Measurements from ENCODE around the gene TFCP2L1.

The TFCP2L1 gene

DNA sequence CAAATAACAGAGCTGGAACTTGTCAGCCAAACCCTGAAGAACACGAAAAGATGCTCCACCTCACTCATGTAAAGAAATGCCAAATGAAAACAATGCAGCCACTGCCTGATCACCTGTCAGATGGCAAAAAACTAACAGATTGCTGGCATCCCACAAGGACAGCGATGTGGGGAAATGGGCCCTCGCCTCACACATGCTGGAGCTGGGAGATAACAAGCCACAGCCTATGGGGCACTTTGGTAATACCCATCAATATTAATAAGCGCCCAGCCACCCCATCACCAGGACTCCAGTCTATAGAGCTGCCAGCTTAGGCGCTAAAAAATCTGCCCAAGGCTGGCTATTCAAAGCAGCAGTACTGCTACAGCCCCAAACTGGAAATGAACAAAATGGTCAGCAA lies 27.0 kb downstream of the TFCP2L1 start:
- Histone ChIP-seq H3K36me3 (ENCODE audit: control insufficient read depth, low read depth, low read length) (no peaks in the 10 kb centered on the region), H3K4me3 (ENCODE audit: low read length) (no peak overlapping the region), H3K27ac (ENCODE audit: low read length) (no peak overlapping the region)

DNA sequence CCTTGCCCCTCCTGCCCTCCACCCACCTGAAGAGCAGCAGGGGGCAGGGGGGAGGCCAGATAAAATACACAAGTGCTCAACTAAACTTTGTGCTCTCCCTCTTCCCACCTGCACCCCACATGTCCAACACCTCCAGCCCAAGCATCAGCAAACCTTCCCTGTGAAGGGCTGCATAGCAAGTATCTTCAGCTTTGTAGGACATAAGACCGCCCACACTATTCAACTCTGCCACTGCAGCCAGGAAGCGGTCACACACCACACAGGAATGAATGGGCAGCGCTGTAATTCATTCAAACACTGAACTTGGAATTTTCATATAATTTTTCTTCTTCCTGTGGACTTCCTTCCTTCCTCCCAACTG lies 27.5 kb downstream of the TFCP2L1 start:
- Histone ChIP-seq H3K9me3 (ENCODE audit: control insufficient read depth, low read depth, low read length) (no peaks in the 10 kb centered on the region), H3K4me1 (ENCODE audit: control insufficient read depth, low read depth, low read length) (no peaks in the 10 kb centered on the region), H3K9ac (ENCODE audit: low read length) (no peak overlapping the region), H3K36me3 (ENCODE audit: control insufficient read depth, low read depth, low read length) (no peaks in the 10 kb centered on the region), H3K4me3 (ENCODE audit: low read length) (no peak overlapping the region), H3K27ac (ENCODE audit: low read length) (no peak overlapping the region), H3K27me3 (ENCODE audit: control insufficient read depth, insufficient read depth, low read length) (no peaks in the 10 kb centered on the region)

More for the DNA sequence above, 27.0 kb downstream of the TFCP2L1 start:
- Histone ChIP-seq H3K9me3 (ENCODE audit: control insufficient read depth, low read depth, low read length) (no peaks in the 10 kb centered on the region), H3K4me1 (ENCODE audit: control insufficient read depth, low read depth, low read length) (no peaks in the 10 kb centered on the region), H3K27me3 (ENCODE audit: control insufficient read depth, insufficient read depth, low read length) (no peaks in the 10 kb centered on the region), H3K9ac (ENCODE audit: low read length) (no peak overlapping the region)

DNA sequence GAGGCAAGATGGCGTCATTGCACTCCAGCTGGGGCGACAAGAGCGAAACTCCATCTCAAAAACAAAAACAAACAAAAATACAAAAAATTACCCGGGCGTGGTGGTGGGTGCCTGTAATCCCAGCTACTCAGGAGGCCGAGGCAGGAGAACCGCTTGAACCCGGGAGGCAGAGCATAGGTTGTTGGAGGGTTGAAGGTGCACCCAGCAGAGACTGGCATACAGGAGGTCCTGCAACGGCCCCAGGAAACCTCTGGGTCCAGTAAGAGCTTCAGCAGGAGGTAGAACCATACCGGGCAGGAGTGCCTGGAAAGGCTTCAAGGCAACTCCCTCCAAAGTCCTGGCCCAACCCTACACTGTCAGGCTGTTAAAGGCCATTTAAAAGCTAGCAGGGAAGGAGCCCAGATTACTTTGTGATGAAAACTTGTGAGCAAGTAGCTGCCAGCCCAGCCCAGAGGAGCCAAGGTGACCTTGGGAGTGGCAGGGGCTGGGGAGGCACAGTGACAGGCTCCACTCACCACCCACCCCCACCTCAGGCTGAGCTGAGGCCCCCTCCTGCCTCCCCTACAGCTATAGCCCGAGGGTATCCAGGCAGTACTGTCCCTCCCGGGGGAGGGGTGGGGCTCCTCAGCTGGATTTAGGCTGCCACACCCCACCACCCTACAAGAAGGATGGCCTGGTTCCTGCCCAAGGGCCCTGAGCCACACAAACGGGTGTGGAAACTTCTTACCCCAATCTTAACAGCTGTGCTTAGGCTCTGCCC lies 28.1 kb downstream of the TFCP2L1 start:
- Histone ChIP-seq H3K9me3 (ENCODE audit: control insufficient read depth, low read depth, low read length) (no peaks in the 10 kb centered on the region), H3K27ac (ENCODE audit: low read length) (no peak overlapping the region), H3K4me3 (ENCODE audit: low read length) (no peak overlapping the region), H3K36me3 (ENCODE audit: control insufficient read depth, low read depth, low read length) (no peaks in the 10 kb centered on the region), H3K4me1 (ENCODE audit: control insufficient read depth, low read depth, low read length) (no peaks in the 10 kb centered on the region), H3K9ac (ENCODE audit: low read length) (no peak overlapping the region), H3K27me3 (ENCODE audit: control insufficient read depth, insufficient read depth, low read length) (no peaks in the 10 kb centered on the region)

GRCh38 chr2:121255358-121255757 lies 29.6 kb downstream of the TFCP2L1 start:
- Histone ChIP-seq H3K4me1 (ENCODE audit: control insufficient read depth, low read depth, low read length) (no peaks in the 10 kb centered on the region), H3K27ac (ENCODE audit: low read length) (no peak overlapping the region), H3K9ac (ENCODE audit: low read length) (no peak overlapping the region), H3K36me3 (ENCODE audit: control insufficient read depth, low read depth, low read length) (no peaks in the 10 kb centered on the region), H3K27me3 (ENCODE audit: control insufficient read depth, insufficient read depth, low read length) (no peaks in the 10 kb centered on the region), H3K4me3 (ENCODE audit: low read length) (no peak overlapping the region), H3K9me3 (ENCODE audit: control insufficient read depth, low read depth, low read length) (no peaks in the 10 kb centered on the region)

DNA sequence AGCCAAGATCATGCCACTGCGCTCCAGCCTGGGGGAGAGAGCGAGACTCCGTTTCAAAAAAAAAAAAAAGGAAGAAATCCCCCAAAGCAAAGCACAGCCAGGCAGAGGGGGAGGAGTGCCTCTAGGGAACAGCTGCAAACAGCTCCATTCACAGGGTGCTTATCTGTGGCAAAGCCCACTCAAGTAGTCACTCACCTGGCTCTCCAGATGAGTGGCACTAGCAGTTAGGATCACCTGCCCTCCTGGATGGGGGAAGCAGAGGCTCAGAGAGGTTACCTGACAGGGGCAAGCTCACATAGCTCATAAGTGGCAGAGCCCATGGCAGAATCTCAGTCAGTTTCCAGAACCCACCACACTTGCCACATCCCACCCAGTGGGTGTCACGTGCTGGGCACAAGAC lies 30.3 kb downstream of the TFCP2L1 start:
- no peaks in the 10 kb centered on the region for H3K36me3 ChIP-seq (ENCODE audit: control insufficient read depth, low read depth, low read length)
- no peaks in the 10 kb centered on the region for H3K4me1 ChIP-seq (ENCODE audit: control insufficient read depth, low read depth, low read length)
- H3K27me3 ChIP-seq (ENCODE audit: control insufficient read depth, insufficient read depth, low read length), result no peaks in the 10 kb centered on the region
- no peak overlapping the region for H3K27ac ChIP-seq (ENCODE audit: low read length)
- H3K4me3 ChIP-seq (ENCODE audit: low read length), result no peak overlapping the region
- H3K9me3 ChIP-seq (ENCODE audit: control insufficient read depth, low read depth, low read length), result no peaks in the 10 kb centered on the region
- H3K9ac ChIP-seq (ENCODE audit: low read length), result no peak overlapping the region

GRCh38 chr2:121253674-121254240 lies 31.2 kb downstream of the TFCP2L1 start:
- no peaks in the 10 kb centered on the region for H3K9me3 ChIP-seq (ENCODE audit: control insufficient read depth, low read depth, low read length)
- H3K9ac ChIP-seq (ENCODE audit: low read length), result no peak overlapping the region
- no peaks in the 10 kb centered on the region for H3K36me3 ChIP-seq (ENCODE audit: control insufficient read depth, low read depth, low read length)
- H3K4me3 ChIP-seq (ENCODE audit: low read length), result no peak overlapping the region
- no peaks in the 10 kb centered on the region for H3K27me3 ChIP-seq (ENCODE audit: control insufficient read depth, insufficient read depth, low read length)
- H3K27ac ChIP-seq (ENCODE audit: low read length), result no peak overlapping the region
- H3K4me1 ChIP-seq (ENCODE audit: control insufficient read depth, low read depth, low read length), result no peaks in the 10 kb centered on the region

DNA sequence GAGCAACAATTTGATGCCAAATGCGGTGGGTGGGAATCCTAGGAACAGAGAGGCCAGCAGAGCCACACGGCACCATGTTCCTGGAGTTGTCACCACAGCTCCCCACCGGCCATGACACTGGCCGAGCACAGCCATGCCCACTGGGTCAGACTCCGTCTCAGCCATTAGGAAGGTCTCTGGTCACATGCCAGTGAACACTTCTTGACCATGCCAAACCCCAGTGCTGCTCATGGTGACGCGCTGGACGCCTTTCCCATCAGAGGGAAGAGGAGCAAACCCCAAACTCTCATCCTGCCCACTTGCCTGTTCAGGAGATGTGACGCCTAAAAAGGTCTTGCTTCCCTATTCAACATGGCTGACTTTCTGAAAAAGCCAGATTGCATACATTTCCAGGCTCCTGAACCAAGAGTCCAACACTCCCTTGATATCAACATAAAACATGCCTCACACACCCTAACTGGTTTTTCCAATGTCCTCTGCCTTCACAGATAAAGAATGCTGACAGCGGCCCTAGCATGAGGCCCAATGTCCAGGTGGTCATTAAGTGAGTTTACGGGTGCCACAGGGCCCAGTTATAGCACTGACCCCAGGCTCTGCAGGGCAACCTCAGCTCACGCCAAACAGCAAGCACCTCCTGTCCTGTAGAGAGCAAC lies 31.9 kb downstream of the TFCP2L1 start:
- H3K4me1 ChIP-seq (ENCODE audit: control insufficient read depth, low read depth, low read length), result no peaks in the 10 kb centered on the region
- no peak overlapping the region for H3K4me3 ChIP-seq (ENCODE audit: low read length)
- H3K27me3 ChIP-seq (ENCODE audit: control insufficient read depth, insufficient read depth, low read length), result no peaks in the 10 kb centered on the region
- no peak overlapping the region for H3K9ac ChIP-seq (ENCODE audit: low read length)
- H3K36me3 ChIP-seq (ENCODE audit: control insufficient read depth, low read depth, low read length), result no peaks in the 10 kb centered on the region
- H3K9me3 ChIP-seq (ENCODE audit: control insufficient read depth, low read depth, low read length), result no peaks in the 10 kb centered on the region
- no peak overlapping the region for H3K27ac ChIP-seq (ENCODE audit: low read length)

DNA sequence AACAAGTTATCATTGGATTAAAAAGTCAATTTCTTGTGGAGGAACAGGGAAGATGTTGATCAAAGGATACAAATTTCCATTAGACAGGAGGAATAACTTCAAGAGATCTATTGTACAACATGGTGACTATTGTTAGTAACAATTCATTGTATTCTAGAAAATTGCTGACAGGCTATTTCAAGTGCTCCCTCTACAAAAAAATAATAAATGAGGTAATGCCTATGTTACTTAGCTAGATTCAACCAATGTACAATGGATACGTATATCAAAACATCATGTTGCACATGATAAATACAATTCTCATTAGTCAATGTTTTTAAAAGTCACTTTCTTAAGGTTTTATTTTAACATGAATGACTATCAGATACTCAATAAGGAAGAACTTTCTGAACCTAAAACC lies 33.5 kb downstream of the TFCP2L1 start:
- H3K36me3 ChIP-seq (ENCODE audit: control insufficient read depth, low read depth, low read length), result no peaks in the 10 kb centered on the region
- H3K9ac ChIP-seq (ENCODE audit: low read length), result no peak overlapping the region
- H3K9me3 ChIP-seq (ENCODE audit: control insufficient read depth, low read depth, low read length), result no peaks in the 10 kb centered on the region
- no peak overlapping the region for H3K4me3 ChIP-seq (ENCODE audit: low read length)
- H3K27ac ChIP-seq (ENCODE audit: low read length), result no peak overlapping the region
- no peaks in the 10 kb centered on the region for H3K27me3 ChIP-seq (ENCODE audit: control insufficient read depth, insufficient read depth, low read length)
- H3K4me1 ChIP-seq (ENCODE audit: control insufficient read depth, low read depth, low read length), result no peaks in the 10 kb centered on the region

- Histone ChIP-seq H3K9ac (ENCODE audit: low read length) (no peak overlapping the region), H3K9me3 (ENCODE audit: control insufficient read depth, low read depth, low read length) (no peaks in the 10 kb centered on the region), H3K27me3 (ENCODE audit: control insufficient read depth, insufficient read depth, low read length) (no peaks in the 10 kb centered on the region), H3K27ac (ENCODE audit: low read length) (no peak overlapping the region), H3K4me3 (ENCODE audit: low read length) (no peak overlapping the region), H3K36me3 (ENCODE audit: control insufficient read depth, low read depth, low read length) (no peaks in the 10 kb centered on the region), H3K4me1 (ENCODE audit: control insufficient read depth, low read depth, low read length) (no peaks in the 10 kb centered on the region)
These were observed 36.1 kb downstream of the TFCP2L1 start for GRCh38 chr2:121248766-121249343.

- Histone ChIP-seq H3K27ac (ENCODE audit: low read length) (no peak overlapping the region), H3K4me3 (ENCODE audit: low read length) (no peak overlapping the region), H3K9me3 (ENCODE audit: control insufficient read depth, low read depth, low read length) (no peaks in the 10 kb centered on the region), H3K4me1 (ENCODE audit: control insufficient read depth, low read depth, low read length) (no peaks in the 10 kb centered on the region), H3K27me3 (ENCODE audit: control insufficient read depth, insufficient read depth, low read length) (no peaks in the 10 kb centered on the region), H3K36me3 (ENCODE audit: control insufficient read depth, low read depth, low read length) (no peaks in the 10 kb centered on the region), H3K9ac (ENCODE audit: low read length) (no peak overlapping the region)
These were observed 37.0 kb downstream of the TFCP2L1 start for GRCh38 chr2:121247971-121248370.

- Histone ChIP-seq H3K9me3 (ENCODE audit: control insufficient read depth, low read depth, low read length) (no peaks in the 10 kb centered on the region), H3K9ac (ENCODE audit: low read length) (no peak overlapping the region), H3K27me3 (ENCODE audit: control insufficient read depth, insufficient read depth, low read length) (no peaks in the 10 kb centered on the region), H3K4me1 (ENCODE audit: control insufficient read depth, low read depth, low read length) (no peaks in the 10 kb centered on the region), H3K4me3 (ENCODE audit: low read length) (no peak overlapping the region), H3K27ac (ENCODE audit: low read length) (no peak overlapping the region), H3K36me3 (ENCODE audit: control insufficient read depth, low read depth, low read length) (no peaks in the 10 kb centered on the region)
These were observed 37.5 kb downstream of the TFCP2L1 start for GRCh38 chr2:121247534-121247933.

Data from iPS-18a (cell line).